H9 (cell line): ENCODE measurements around the gene CPT1C. TPM values are rescaled to one million over a fixed set of nuclear protein-coding genes. Genes with fewer than 3 reads are reported as not detected.
A peak's percentile ranks its signal among the peaks of the same experiment; 100 is the strongest.

ENCODE experiments used
- DNase-seq: peaks from one replicate; pipeline ENCODE4 v3.0.0-alpha.2; 2017
- H2AFZ ChIP-seq: one replicate; pipeline ENCODE4 v1.6.1; 2013; ENCODE audit warnings: mild to moderate bottlenecking, low read length, control low read depth, moderate library complexity
- H2AK5ac ChIP-seq: 2 replicates; pipeline ENCODE4 v1.6.1; 2013; ENCODE audit warnings: low read length, control low read depth, mixed read lengths; ENCODE audit not compliant: insufficient read length
- H2BK120ac ChIP-seq: one replicate; pipeline ENCODE4 v1.6.1; 2013; ENCODE audit warnings: low read depth, mild to moderate bottlenecking, low read length, control low read depth, inconsistent platforms; ENCODE audit not compliant: poor library complexity, severe bottlenecking
- H2BK12ac ChIP-seq: 2 replicates; pipeline ENCODE4 v1.6.1; 2013; ENCODE audit warnings: low read length, control low read depth, mixed read lengths, low read depth; ENCODE audit not compliant: insufficient read length
- H2BK15ac ChIP-seq: 2 replicates; pipeline ENCODE4 v1.6.1; 2013; ENCODE audit warnings: low read depth, low read length, control low read depth
- H2BK20ac ChIP-seq: one replicate; pipeline ENCODE4 v1.6.1; 2013; ENCODE audit warnings: low read depth, mild to moderate bottlenecking, low read length, control low read depth, inconsistent platforms; ENCODE audit not compliant: poor library complexity, severe bottlenecking
- H2BK5ac ChIP-seq: 2 replicates; pipeline ENCODE4 v1.6.1; 2013; ENCODE audit warnings: low read length, control low read depth, mixed read lengths; ENCODE audit not compliant: insufficient read length
- H3K14ac ChIP-seq: 2 replicates; pipeline ENCODE4 v1.6.1; 2013; ENCODE audit warnings: low read length, control low read depth; ENCODE audit not compliant: insufficient read depth
- H3K18ac ChIP-seq: 2 replicates; pipeline ENCODE4 v1.6.1; 2013; ENCODE audit warnings: low read depth, mild to moderate bottlenecking, mixed read lengths, low read length, control low read depth; ENCODE audit not compliant: insufficient read length
- H3K23ac ChIP-seq: 2 replicates; pipeline ENCODE4 v1.6.1; 2013; ENCODE audit warnings: low read length, control low read depth, mixed read lengths, low read depth; ENCODE audit not compliant: insufficient read length
- H3K23me2 ChIP-seq: 2 replicates; pipeline ENCODE4 v1.6.1; 2013; ENCODE audit warnings: low read depth, mild to moderate bottlenecking, mixed read lengths, low read length, control low read depth; ENCODE audit not compliant: insufficient read length, poor library complexity, severe bottlenecking
- H3K27ac ChIP-seq: 2 replicates; pipeline ENCODE4 v1.5.1; 2013; ENCODE audit warnings: low read length, control low read depth, mixed read lengths, low read depth; ENCODE audit not compliant: insufficient read length
- H3K27me3 ChIP-seq: 2 replicates; pipeline ENCODE4 v1.6.1; 2013; ENCODE audit warnings: low read length, control low read depth, inconsistent platforms; ENCODE audit not compliant: insufficient read depth
- H3K4ac ChIP-seq: 2 replicates; pipeline ENCODE4 v1.6.1; 2013; ENCODE audit warnings: low read depth, mild to moderate bottlenecking, control low read depth, inconsistent platforms, low read length, moderate library complexity
- H3K4me1 ChIP-seq: 2 replicates; pipeline ENCODE4 v1.6.1; 2013; ENCODE audit warnings: low read length, control low read depth, inconsistent platforms; ENCODE audit not compliant: insufficient read depth
- H3K4me2 ChIP-seq: 2 replicates; pipeline ENCODE4 v1.6.1; 2013; ENCODE audit warnings: low read length, control low read depth, mixed read lengths; ENCODE audit not compliant: insufficient read length, insufficient read depth
- H3K56ac ChIP-seq: 2 replicates; pipeline ENCODE4 v1.6.1; 2013; ENCODE audit warnings: low read depth, mild to moderate bottlenecking, mixed read lengths, low read length, control low read depth; ENCODE audit not compliant: insufficient read length
- H3K79me1 ChIP-seq: 2 replicates; pipeline ENCODE4 v1.6.1; 2013; ENCODE audit warnings: low read depth, mild to moderate bottlenecking, moderate library complexity, low read length, control low read depth, inconsistent platforms; ENCODE audit not compliant: insufficient read depth, poor library complexity, severe bottlenecking
- H3K79me2 ChIP-seq: 2 replicates; pipeline ENCODE4 v1.6.1; 2013; ENCODE audit warnings: low read length, control low read depth, inconsistent platforms; ENCODE audit not compliant: insufficient read depth
- H3K9ac ChIP-seq: 2 replicates; pipeline ENCODE4 v1.6.1; 2013; ENCODE audit warnings: low read length, control low read depth, mixed read lengths; ENCODE audit not compliant: insufficient read length; ENCODE audit errors: extremely low read depth
- H3K9me3 ChIP-seq: one replicate; pipeline ENCODE4 v1.6.1; 2013; ENCODE audit warnings: low read depth, low read length, inconsistent platforms; ENCODE audit not compliant: control insufficient read depth
- H3T11ph ChIP-seq: one replicate; pipeline ENCODE4 v1.6.1; 2013; ENCODE audit warnings: mild to moderate bottlenecking, low read length, control low read depth, inconsistent platforms
- H4K20me1 ChIP-seq: one replicate; pipeline ENCODE4 v1.6.1; 2013; ENCODE audit not compliant: control insufficient read depth, insufficient read length, insufficient read depth
- H4K5ac ChIP-seq: 2 replicates; pipeline ENCODE4 v1.6.1; 2013; ENCODE audit warnings: low read depth, mild to moderate bottlenecking, mixed read lengths, low read length, control low read depth; ENCODE audit not compliant: insufficient read length
- H4K8ac ChIP-seq: replicated peaks from 2 replicates; pipeline ENCODE4 v1.6.1; 2013; ENCODE audit warnings: low read length, control low read depth, mixed read lengths, low read depth; ENCODE audit not compliant: insufficient read length
- H4K91ac ChIP-seq: 2 replicates; pipeline ENCODE4 v1.6.1; 2013; ENCODE audit warnings: low read depth, mild to moderate bottlenecking, moderate library complexity, mixed read lengths, low read length, control low read depth; ENCODE audit not compliant: insufficient read length
- H3K27ac Mint-ChIP-seq, 3 experiments: 2 replicates in 2 of 3; 3 replicates in 1 of 3; pipeline ENCODE4 v1.8.0; 2020 to 2021; ENCODE audit warnings: mixed read lengths in 3 of 3, mild to moderate bottlenecking in 1 of 3, moderate library complexity in 1 of 3
- H3K27me3 Mint-ChIP-seq: 2 replicates; pipeline ENCODE4 v1.8.0; 2021; ENCODE audit warnings: low read depth, mild to moderate bottlenecking, moderate library complexity, mixed read lengths
- H3K36me3 Mint-ChIP-seq, 3 experiments: 2 replicates in 2 of 3; 3 replicates in 1 of 3; pipeline ENCODE4 v1.8.0; 2020 to 2021; ENCODE audit warnings: low read depth in 3 of 3, mixed read lengths in 3 of 3; ENCODE audit not compliant: insufficient read depth in 1 of 3
- H3K4me1 Mint-ChIP-seq, 2 experiments: 2 replicates each; pipeline ENCODE4 v1.8.0; 2020; ENCODE audit warnings: mixed read lengths in 2 of 2
- H3K4me3 Mint-ChIP-seq, 2 experiments: 2 replicates in 1 of 2; 3 replicates in 1 of 2; pipeline ENCODE4 v1.8.0; 2020 to 2021; ENCODE audit warnings: mild to moderate bottlenecking in 2 of 2, mixed read lengths in 2 of 2, moderate library complexity in 1 of 2
- H3K9me3 Mint-ChIP-seq, 2 experiments: 2 replicates in 1 of 2; 3 replicates in 1 of 2; pipeline ENCODE4 v1.8.0; 2020; ENCODE audit warnings: mild to moderate bottlenecking in 2 of 2, mixed read lengths in 2 of 2, moderate library complexity in 1 of 2
- CTCF ChIP-seq: fragments of 200-600 bp; sonication (generic); conservative IDR thresholded peaks from 3 replicates; pipeline ENCODE4 v1.8.0; 2021; ENCODE audit warnings: antibody characterized with exemption, mild to moderate bottlenecking
- whole genome bisulfite sequencing: extraction: QIAGEN DNeasy Blood & Tissue Kit; methylation state at CpG from one replicate; pipeline ENCODE4 v1.1.7; 2013; ENCODE audit warnings: missing lambda C conversion rate, low lambda C conversion rate, mixed read lengths; ENCODE audit not compliant: insufficient read length; ENCODE audit errors: extremely low coverage; 5-methylcytosine and 5-hydroxymethylcytosine counted together
- total RNA-seq: library from RNA; stranded (reverse); gene quantifications from 2 replicates; pipeline ENCODE4 v1.2.1, GENCODE V29; 2021

CPT1C gene
- total RNA-seq, 1 experiment from 2014 or later: 74.6 TPM

- Histone ChIP-seq H3K9ac (peak within 1 kb of the TSS; percentile 88), H3K18ac (peak within 1 kb of the TSS; percentile 56), H3K4me1 (no peaks in the 10 kb centered on the region), H2BK120ac (no peak within 1 kb of the TSS), H3K9me3 (no peaks in the 10 kb centered on the region), H2AK5ac (no peak within 1 kb of the TSS), H4K91ac (no peak within 1 kb of the TSS), H2BK15ac (no peak within 1 kb of the TSS), H3K27ac (peak within 1 kb of the TSS; percentile 54), H3T11ph (no peak within 1 kb of the TSS), H3K56ac (peak within 1 kb of the TSS; percentile 37), H3K79me1 (peaks cover 11% of the 10 kb centered on the region), H2AFZ (no peak within 1 kb of the TSS), H2BK12ac (no peak within 1 kb of the TSS), H3K27me3 (no peaks in the 10 kb centered on the region), H3K4me2 (peak within 1 kb of the TSS; percentile 99), H4K5ac (no peak within 1 kb of the TSS), H4K20me1 (no peaks in the 10 kb centered on the region), H3K14ac (peak within 1 kb of the TSS; percentile 74), H2BK20ac (no peak within 1 kb of the TSS), H3K23ac (peak within 1 kb of the TSS; percentile 9), H3K79me2 (peaks cover 5% of the 10 kb centered on the region; the same call in 1 of the 2 replicates), H4K8ac (no peak within 1 kb of the TSS), H3K4ac (no peak within 1 kb of the TSS; the same call in 1 of the 2 replicates), H2BK5ac (no peak within 1 kb of the TSS), H3K23me2 (peaks cover 18% of the 10 kb centered on the region)
- H3K9me3 Mint-ChIP-seq: peaks cover 0 to 1% of the 10 kb centered on the region in 2 experiments; a peak in 3 of 5 replicates
- H3K27ac Mint-ChIP-seq: peak within 1 kb of the TSS; percentile 96 to 99 (median 96)
- peaks cover 35 to 59% (median 56%) of the 10 kb centered on the region in 3 experiments; a peak in 6 of 7 replicates for H3K36me3 Mint-ChIP-seq
- peaks cover 3% of the 10 kb centered on the region for H3K27me3 Mint-ChIP-seq
- peak within 1 kb of the TSS; percentile 99 to 100 for H3K4me3 Mint-ChIP-seq
- no CpG with 5 or more reads among the region's 50 CpGs for WGBS
- peak; percentile 94 for DNase-seq
- TF ChIP-seq CTCF: no peak
- peaks cover 12 to 37% of the 10 kb centered on the region in 2 experiments for H3K4me1 Mint-ChIP-seq
These were observed 25.4 kb upstream of the CPT1C start, which contains the start of the genes BCL2L12 and IRF3 for GRCh38 chr19:49665351-49666119. TSS of gene BCL2L12 (plus strand) at chr19:49665933. CDS start at chr19:49666693, 760 bp downstream. TSS of gene IRF3 (minus strand) at chr19:49665857. CDS start at chr19:49664838, 1,019 bp downstream.
